ENCODE results near the gene MED10. TPM values are rescaled to one million over a fixed set of nuclear protein-coding genes. Genes with fewer than 3 reads are reported as not detected.

The MED10 gene
- polyA plus RNA-seq, 1 of the 3 experiments (the other 2 are of a cell fraction) = 75.9 TPM

- POLR2A ChIA-PET = no interaction called here
- no peaks in the 10 kb centered on the region for H3K9me3 ChIP-seq
- no peak for DNase-seq
- H2AFZ ChIP-seq (ENCODE audit: low read depth) = no peak overlapping the region
- H3K9ac ChIP-seq = no peak overlapping the region
- no peak overlapping the region for H3K4me3 ChIP-seq (ENCODE audit: low read depth in 2 of 2, low read length in 1 of 2)
- H3K27ac ChIP-seq (ENCODE audit: low read depth in 2 of 2, low read length in 1 of 2) = no peak overlapping the region
- no peaks in the 10 kb centered on the region; the same call in 1 of the 2 replicates for H3K27me3 ChIP-seq (ENCODE audit: insufficient read depth)
- H3K4me2 ChIP-seq = no peak overlapping the region
- no peaks in the 10 kb centered on the region for H3F3A ChIP-seq (replicated peaks; ENCODE audit: insufficient read depth)
- H3K79me2 ChIP-seq (ENCODE audit: insufficient read depth) = no peaks in the 10 kb centered on the region
- peaks cover 0 to 2% of the 10 kb centered on the region in 2 experiments; a peak in 2 of 4 replicates for H3K4me1 ChIP-seq (ENCODE audit: control insufficient read depth in 1 of 2, insufficient read depth in 2 of 2, low read depth in 1 of 2, low read length in 1 of 2)
- TF ChIP-seq RXRA (IDR thresholded peaks at IDR 0.05; ENCODE audit: borderline replicate concordance, low read depth) = no peak
- no peak for TF ChIP-seq GATA2 (CRISPR knock-in tag; IDR thresholded peaks at IDR 0.05)
- TF ChIP-seq RAD21 (IDR thresholded peaks at IDR 0.05; ENCODE audit: low read length) = no peak
- TF ChIP-seq ELF1 (IDR thresholded peaks at IDR 0.05) = no peak
- TF ChIP-seq YY1 (IDR thresholded peaks at IDR 0.05; ENCODE audit: low read depth) = no peak
- no peak for TF ChIP-seq EZH2phosphoT487 (IDR thresholded peaks at IDR 0.05; ENCODE audit: borderline replicate concordance, low read depth)
- TF ChIP-seq PBX3 (IDR thresholded peaks at IDR 0.05) = no peak
- no peak for TF ChIP-seq CTCF (IDR thresholded peaks at IDR 0.05)
- no peak for TF ChIP-seq MEF2A (IDR thresholded peaks at IDR 0.05; ENCODE audit: borderline replicate concordance, low read depth)
- no peak for TF ChIP-seq USF1 (IDR thresholded peaks at IDR 0.05; ENCODE audit: borderline replicate concordance, low read depth)
- TF ChIP-seq MXI1 (IDR thresholded peaks at IDR 0.05; ENCODE audit: low read depth, low read length) = no peak
- no peak for TF ChIP-seq FOXM1 (IDR thresholded peaks at IDR 0.05; ENCODE audit: low read depth)
- TF ChIP-seq RCOR1 (IDR thresholded peaks at IDR 0.05; ENCODE audit: low read length) = no peak
- no peak for TF ChIP-seq JUND (IDR thresholded peaks at IDR 0.05)
- no peaks in the 10 kb centered on the region for H3K36me3 ChIP-seq (replicated peaks in 1 of 2; ENCODE audit: control insufficient read depth in 1 of 2, insufficient read depth in 2 of 2, low read length in 1 of 2)
- no peaks in the 10 kb centered on the region for H4K20me1 ChIP-seq (ENCODE audit: insufficient read depth)
- CTCF ChIA-PET = no interaction called here
- H3K9me2 ChIP-seq = no peaks in the 10 kb centered on the region
Observed at GRCh38 chr5:6387970-6388369, 9.6 kb upstream of the MED10 start.

GRCh38 chr5:6386271-6386670 is 7.9 kb upstream of the MED10 start:
- Histone ChIP-seq H3K27me3 (ENCODE audit: insufficient read depth) (no peaks in the 10 kb centered on the region), H2AFZ (ENCODE audit: low read depth) (no peak overlapping the region), H3F3A (replicated peaks; ENCODE audit: insufficient read depth) (no peaks in the 10 kb centered on the region), H3K4me1 (ENCODE audit: control insufficient read depth in 1 of 2, insufficient read depth in 2 of 2, low read depth in 1 of 2, low read length in 1 of 2) (peaks cover 0 to 2% of the 10 kb centered on the region in 2 experiments; a peak in 2 of 4 replicates), H3K79me2 (ENCODE audit: insufficient read depth) (no peaks in the 10 kb centered on the region), H3K36me3 (replicated peaks in 1 of 2; ENCODE audit: control insufficient read depth in 1 of 2, insufficient read depth in 2 of 2, low read length in 1 of 2) (no peaks in the 10 kb centered on the region), H3K9me3 (no peaks in the 10 kb centered on the region), H3K9me2 (no peaks in the 10 kb centered on the region), H3K4me2 (no peak overlapping the region), H3K27ac (ENCODE audit: low read depth in 2 of 2, low read length in 1 of 2) (peak overlapping the region in 1 of 2 experiments; percentile 34; a peak in 2 of 4 replicates), H4K20me1 (ENCODE audit: insufficient read depth) (no peaks in the 10 kb centered on the region), H3K9ac (no peak overlapping the region), H3K4me3 (ENCODE audit: low read depth in 2 of 2, low read length in 1 of 2) (no peak overlapping the region)
- WGBS (ENCODE audit: low lambda C conversion rate) = 76% methylated on average over 1 of the region's 1 CpG
- DNase-seq = no peak
- no peak for TF ChIP-seq EP300 (IDR thresholded peaks at IDR 0.05; ENCODE audit: borderline replicate concordance in 1 of 2, low read depth in 1 of 2, low read length in 1 of 2)
- TF ChIP-seq CTCF (IDR thresholded peaks at IDR 0.05) = no peak
- TF ChIP-seq RCOR1 (IDR thresholded peaks at IDR 0.05; ENCODE audit: low read length) = no peak
- TF ChIP-seq CHD2 (IDR thresholded peaks at IDR 0.05; ENCODE audit: low read length, partially characterized antibody) = no peak
- no peak for TF ChIP-seq MEF2A (IDR thresholded peaks at IDR 0.05; ENCODE audit: borderline replicate concordance, low read depth)
- TF ChIP-seq EZH2phosphoT487 (IDR thresholded peaks at IDR 0.05; ENCODE audit: borderline replicate concordance, low read depth) = no peak
- ChIA-PET POLR2A (no interaction called here), CTCF (interaction anchor here (1.0 kb wide), 1 partner anchor 139 kb away, joined by 3 read pairs; no protein-coding TSS in a partner anchor)

Measured in SK-N-SH (cell line).